ENCODE results near the gene TMEM131L.
"Not testable (repeated sequence)": the region's sequence is repeated elsewhere in the genome, so short reads cannot be mapped to it uniquely, and the experiment has no call there.

The TMEM131L gene

DNA sequence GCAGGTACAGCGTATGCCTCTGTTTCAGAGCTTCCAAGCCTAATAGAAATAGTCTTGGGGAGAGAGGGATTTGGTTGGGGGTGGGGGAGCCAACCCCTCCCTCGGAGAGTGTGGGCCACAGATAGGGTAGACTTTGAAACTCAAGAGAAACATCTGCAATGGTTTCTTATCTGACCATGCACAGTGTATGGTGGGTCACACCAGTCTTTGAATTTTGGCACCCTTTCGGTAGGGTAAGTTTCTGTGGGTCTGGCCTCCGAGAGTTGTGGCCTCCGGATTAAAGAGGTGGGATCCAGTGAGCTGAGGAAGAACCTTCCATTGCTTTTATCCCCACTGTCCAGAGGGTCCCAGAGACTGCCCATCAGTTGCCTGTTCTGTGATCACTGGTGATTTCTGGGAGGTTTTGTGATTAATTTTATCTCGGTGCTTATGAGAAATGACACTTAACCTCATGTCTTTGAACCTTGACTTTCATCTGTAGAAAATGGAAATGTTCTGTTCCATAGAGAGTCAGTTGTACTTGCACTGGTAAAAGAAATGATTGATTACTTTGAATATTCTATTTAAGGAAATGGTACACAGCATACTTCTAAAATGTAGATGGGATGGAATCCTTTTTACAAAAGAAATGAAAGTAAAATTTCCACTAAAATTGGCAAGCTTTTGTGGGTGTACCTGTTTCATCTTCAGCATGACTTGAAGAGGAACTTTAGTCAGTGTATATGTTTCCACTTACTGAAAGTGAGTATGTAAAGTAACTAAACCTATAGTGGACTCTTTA lies 62.7 kb downstream of the TMEM131L start:
- DNase-seq: no peak

DNA sequence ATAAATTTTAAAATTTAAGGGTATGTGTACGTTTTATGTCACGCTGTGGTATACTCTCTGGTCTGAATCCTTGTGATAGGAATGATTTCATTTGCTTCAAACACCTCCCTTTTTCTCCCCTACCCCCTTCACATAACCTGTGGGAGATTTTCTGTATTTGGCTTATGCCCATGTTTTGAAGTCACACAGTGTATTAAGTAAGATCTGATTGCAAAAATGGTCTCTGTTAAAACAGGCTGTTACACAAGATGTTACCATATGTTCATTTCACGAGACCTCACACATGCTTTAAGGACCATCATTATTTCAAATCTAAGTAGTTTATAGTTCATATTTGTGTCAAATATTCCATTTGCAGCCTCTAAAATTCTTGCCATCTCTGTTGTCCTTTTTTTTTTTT lies 63.5 kb downstream of the TMEM131L start:
- DNase-seq: no peak

DNA sequence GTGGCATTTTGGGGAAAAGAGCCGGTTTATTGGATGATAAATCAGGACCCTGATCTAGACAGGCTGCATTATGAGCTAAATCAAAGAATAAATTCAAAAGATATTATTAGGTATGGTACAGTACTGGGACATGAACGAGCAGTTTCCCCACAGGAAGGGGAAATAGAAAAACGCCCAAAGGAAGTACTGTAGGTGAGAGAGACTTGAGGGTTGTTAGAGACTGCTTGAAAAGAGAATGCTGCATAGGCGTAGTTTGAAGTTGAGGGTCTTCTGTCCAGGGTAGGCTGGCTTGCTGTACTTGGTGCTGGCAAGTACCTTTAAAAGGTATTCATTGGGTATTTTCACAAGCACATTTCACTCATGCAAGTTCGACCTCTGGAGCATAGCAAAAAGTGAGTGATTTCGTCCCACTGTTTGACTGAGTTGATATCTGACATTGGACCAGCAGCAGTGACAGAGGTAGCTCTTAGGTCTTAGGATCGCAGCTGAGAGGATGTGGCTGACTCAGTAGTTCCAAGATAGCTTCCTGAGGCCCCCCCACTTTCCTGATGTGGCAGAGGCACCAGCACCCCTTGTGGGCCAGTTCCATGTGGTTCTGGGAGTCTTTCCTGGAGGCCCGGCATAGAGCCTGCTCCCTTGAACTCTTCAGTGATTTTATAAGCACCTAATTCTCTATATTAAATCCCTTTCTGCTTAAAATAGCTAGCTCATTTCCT lies 64.3 kb downstream of the TMEM131L start:
- no peak for DNase-seq

DNA sequence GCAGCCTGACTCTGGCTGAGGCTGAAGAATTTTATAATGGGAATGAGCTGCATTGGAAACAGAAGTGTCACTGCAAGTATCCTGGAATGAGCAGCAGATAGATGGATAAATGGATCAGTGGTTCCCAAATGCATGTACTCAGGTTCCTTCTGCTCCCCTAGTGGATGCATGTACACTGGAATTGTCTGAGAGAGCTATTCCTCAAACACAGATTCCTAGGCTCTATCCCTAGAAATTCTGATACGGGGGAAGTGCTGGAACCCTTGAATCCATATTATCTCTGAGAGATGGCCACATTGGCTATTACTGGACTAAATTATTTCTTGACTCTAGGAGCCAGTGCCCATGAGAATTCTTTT lies 64.8 kb downstream of the TMEM131L start:
- DNase-seq: no peak

DNA sequence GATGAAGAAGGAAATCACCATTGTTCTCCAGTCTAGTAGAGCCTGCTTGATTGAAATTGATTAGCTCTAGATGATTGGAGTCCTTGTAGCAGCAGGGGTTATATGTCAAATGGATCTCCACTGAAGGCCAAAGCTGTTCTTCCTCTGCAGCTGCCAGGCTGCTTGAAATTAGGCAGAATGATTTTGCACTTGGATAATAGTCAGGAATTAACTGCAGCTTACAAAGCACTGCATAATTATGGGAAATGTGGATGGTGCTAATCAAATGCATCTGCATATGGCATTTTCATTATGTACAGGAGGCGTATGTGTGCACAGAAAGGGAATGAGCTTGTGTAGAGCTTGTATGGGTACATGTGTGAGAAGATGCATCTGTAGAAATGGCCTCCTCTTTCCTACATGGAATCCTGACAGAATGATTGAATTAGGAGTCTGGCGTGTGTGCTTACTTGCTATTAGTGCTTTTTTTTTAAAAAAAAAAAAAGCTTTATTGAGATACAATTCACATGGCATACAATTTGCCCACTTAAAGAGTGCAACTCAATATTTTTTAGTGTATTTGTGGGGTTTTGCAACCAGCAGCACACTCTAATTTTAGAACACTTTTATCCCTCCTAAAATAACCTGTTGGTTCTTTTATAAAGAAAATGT lies 65.9 kb downstream of the TMEM131L start:
- no peak for DNase-seq

DNA sequence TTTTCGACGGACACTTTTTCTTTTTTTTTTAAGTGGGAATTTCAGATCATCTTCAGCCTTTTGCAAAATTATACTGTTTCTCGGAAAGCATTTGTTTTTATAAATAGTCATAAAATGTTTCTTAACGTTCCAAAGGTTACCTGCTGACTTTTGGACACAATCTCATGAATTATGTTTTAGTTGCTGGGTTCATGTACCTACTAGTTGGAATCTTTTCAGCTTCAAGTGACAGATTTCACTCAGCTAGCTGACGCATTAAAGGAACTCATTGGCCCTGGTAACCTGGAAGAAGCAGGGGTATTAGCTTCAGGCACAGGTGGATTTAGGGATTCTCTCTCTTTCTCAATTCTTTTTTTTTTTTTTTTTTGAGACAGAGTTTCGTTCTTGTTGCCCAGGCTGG lies 66.5 kb downstream of the TMEM131L start:
- DNase-seq: no peak

DNA sequence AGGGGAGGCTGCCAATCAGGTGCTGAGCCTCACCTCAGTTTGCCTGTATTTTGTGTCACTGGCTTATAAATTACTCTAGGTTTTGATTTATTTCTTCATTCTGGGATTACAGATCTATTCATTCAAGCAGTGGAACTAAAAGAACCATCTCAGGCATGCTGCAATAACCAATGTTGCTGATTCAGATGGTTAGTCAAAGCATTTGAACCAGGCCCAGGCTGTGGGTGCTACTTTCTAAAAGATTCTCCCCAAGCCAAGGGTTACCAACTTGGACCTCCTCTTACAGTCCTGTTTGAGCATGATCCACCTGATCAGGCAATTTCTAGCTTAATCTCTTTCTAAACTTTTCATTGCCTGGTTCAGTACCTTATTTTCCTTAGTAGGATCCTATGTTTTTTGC lies 67.2 kb downstream of the TMEM131L start:
- DNase-seq: no peak

DNA sequence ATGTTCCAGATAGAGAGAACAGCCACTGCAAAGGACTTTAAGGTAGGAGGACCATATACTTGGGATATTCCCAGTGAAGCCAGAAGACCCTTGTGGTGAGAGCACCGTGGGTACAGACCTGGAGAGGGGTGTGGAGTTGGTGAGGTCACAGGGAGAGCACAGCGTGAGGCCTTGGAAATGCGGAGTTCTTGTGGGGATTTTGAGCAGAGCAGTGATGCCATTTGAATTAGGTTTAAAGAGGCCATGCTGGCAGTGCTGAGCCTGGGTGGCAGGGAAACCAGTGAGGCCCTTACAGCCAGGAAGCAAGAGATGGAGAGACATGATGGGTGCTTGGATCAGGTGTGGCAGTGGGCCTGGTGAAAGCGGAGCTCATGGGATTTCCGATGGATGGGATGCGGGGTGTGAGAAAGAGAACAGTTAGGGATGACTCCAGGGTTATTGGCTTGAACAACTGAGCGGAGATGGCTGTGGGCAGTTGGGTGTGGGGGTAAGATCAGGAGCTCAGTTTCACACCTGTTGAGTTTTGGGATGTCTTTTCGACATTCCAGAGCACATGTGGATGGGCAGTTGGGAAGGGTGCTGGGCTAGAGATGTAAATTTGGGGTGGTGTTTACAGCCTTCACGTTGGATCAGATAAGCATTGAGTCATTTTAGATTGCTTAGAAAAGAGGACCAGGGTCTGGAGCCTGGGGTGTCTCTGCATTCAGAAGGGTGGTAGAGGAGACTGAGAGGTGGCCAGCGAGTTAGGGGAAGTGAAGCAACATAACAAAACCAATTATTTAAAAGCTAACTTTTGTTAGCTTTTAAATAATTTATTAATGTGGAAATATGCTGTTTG lies 68.9 kb downstream of the TMEM131L start:
- no peak for DNase-seq

DNA sequence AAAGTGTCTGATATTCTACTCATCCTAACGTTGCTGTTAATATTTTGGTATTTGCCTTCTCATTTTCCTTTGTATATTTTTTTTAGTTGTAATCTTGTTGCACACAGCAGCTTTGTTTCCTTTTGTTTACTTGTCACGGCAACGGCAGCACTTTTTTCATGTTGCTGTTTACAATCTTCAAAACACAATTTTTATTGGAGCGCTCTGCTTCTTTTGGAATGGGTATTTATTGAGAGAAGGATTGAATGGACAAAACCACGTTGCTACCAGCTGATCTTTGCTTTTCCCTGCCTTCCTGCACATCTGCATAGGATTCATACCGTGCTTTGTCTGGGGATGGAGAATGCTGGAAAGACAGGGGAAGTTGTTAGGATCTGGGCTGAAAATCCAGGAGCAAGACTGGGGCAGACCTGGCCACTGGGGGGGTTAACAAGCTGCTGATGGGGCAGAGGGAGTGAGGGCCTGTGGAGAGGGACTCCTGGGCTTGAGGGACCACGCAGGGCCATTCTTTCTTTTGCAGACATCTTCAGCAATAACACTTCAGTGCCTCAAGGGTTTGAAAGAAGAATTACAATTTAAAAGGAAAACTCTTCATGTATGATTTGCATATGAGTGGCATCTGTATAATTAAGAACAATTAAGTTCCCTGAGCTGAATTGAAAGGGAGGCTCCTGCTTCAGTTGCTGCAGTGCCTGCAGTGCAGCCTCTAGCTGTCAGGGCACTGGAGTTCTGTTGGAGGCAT lies 69.8 kb downstream of the TMEM131L start:
- DNase-seq: no peak

DNA sequence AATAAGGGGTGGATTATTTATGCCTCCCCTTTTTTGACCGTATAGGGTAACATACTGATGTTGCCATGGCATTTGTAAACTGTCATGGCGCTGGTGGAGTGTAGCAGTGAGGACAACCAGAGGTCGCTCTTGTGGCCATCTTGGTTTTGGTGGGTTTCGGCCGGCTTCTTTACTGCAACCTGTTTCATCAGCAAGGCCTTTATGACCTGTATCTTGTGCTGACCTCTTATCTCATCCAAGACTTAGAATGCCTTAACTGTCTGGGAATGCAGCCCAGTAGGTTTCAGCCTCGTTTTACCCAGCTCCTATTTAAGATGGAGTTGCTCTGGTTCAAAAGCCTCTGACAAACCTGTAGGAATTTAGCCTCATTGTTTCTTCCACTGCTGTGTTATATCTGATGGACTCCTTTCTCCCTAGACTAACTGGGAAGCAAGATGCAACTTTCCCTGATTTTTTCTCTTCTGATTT lies 71.4 kb downstream of the TMEM131L start:
- DNase-seq: no peak

DNA sequence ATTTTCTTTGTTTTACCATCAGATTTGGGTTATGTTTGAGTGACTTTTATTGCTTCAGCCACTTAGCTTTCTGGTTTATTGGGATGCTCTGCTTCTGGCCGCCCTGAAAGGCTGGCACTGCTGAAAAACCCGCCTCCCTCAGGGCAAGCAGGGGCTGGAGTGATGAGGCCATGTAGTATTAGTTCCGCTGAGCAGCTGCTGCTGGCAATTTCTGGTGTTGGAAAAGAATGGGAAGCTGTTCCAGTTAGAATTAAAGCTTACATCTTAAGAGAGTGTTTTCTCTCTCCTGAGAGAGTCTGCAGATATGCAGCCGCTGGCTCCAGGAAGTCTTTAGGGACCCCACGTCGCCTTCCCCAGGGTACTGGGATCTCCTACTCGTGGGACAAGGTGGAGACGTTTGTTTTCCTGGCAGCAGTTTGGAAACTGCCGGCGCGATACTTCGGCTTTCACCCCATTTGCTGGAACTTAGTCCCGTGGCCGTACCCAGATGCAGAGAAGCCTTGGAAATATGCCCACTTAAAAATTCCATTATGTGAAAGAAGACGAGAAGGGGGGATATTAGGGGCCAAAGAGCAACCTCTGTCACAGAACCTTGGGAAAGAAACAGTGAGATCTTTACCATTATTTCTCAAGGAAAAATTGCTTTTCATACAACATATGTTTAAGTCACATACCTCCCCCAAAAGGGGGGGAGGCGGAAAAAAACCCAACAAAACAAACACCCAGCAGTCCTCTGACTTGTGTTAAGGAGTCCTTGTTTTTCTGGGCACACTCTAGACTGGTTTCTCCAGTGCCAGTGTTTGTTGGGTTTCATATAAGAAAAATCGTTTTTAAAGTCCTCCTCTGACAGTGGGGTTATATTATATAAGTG lies 72.6 kb downstream of the TMEM131L start:
- DNase-seq: no peak

DNA sequence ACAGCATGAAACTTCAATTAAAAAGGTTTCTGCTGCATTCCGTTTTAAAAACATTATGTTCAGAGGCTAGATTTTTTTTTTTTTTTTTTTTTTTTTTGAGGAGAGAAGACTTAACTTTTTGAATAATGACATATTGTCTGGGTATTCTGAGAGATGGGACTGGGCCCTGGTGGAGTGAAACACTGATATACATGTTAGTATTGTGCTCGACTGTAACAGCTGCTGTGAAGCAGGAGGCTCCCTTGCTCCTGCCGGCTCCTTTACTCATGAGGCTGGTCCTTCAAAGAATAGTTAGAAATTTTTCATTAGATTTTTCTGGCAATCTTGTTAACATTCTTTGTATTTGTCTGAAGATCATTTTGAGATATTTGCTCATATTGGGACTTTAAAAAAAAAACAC lies 73.3 kb downstream of the TMEM131L start:
- DNase-seq: no peak

DNA sequence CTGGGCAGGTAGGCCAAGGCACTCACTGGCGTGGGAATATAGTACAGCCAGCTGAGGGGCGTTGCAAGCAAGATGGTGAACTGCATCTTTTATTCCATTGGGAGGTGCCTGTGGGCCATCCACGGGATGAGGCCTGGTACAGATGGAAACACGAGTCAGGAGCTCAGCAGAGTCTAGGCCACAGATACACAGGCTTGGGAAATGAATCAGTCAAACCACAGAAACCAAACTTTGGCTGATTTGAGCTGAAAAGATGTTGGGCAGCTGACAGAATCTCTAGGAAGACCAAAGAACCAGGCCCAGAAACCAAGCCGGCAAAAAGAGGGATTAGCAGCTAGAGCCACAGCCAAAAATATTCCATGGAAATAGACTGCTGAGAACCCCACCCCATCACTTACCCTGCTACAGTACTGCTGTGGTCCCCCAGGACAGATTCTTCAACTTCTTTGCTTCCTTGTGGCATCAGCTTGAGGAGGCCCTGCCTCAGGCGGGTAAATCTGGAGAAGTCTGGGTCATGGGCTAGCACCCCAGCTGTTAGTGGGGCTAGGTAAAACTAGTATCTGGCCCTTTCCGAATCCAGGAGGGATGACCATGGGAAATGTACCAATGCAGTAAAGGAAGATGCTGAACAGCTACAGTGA lies 75.4 kb downstream of the TMEM131L start:
- DNase-seq: no peak

DNA sequence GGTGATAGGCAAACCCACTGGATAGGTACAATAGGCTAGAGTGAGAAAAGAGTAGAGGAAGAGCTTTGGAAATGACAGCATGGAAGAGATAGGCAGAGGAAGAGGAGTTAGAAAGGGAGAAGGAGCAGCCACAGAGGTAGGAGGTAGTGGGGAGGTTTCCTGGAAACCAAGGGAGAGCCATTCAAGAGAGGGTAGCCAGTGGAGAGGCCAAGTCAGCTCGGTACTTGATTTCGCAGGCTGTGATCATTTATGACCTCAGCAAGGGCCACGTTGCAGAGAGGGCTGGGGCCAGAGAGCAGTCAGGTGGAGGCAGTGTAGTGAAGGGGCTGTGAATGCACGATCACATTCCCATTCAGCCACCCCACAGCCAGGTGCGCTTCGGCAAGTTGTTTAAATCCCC lies 76.0 kb downstream of the TMEM131L start:
- no peak for DNase-seq

DNA sequence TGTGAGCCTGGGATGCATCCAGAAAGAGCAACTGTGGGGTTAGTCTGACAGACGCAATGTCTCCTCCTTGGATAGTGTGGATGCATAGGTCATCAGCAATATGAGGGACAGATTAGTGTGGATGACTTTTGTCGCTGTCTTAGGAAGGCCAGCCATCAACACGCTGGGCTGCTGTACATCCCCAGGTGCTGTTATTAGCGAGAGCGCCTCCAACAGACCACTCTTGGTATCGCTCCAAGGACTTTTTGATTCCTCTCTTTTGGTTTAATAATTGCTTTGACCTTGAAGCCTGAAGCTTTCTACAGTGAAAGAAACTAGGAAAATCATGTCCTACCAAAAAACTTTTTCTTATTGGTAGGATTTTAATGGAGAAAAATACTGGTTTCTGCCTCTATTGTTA lies 76.7 kb downstream of the TMEM131L start:
- no peak for DNase-seq

DNA sequence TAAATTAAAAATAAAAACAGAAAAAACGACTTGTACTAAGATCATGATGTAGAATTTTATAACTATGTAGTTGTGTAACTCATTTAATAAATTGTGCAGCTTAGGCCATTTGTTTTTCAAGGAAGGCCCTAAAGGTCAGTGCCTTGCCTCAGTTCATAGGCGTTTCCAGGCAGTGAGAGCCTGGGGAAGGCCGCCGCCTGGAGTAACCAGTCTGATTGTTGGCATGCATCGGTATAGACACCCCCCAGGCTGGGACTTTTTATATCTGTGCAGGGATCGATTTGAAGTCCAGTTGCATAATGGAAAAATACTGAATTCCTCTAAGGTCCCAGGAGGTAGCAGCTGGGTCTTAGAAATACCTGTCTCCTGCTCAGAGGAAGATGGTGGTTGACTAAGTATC lies 77.2 kb downstream of the TMEM131L start:
- DNase-seq: no peak

DNA sequence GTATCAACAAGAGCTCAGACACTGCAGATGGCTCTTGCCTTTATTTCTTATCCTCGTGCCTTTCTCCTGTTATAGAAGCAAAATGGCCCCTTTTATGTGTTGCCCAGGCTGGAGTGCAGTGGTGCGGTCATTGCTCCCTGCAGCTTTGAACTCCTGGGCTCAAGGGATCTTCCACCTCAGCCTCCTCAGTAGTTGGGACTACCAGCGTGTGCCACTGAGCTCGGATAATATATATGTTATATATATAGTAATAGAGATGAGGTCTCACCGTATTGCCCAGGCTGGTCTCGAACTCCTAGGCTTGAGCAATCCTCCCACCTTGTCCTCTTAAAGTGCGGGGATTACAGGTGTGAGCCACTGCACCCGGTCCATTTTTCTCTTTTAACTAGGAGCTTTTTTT lies 79.7 kb downstream of the TMEM131L start:
- no peak for DNase-seq

DNA sequence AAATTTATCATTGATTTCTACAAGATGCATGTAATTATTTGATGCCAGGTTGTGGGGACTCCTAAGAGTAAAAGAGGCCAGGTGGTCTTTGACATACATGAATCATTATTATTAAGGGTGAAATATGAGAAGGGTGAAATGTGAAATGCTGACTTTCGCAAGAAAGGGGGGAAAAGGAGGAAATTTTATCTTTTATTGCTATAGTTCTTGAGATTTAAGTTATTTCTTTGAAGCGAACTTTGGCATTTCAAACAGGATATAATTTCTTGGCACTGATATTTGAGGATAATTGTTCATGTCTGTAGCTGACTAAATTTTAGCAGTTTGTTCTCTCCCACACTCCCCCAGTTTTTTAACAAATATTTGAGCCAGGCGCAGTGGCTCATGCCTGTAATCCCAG lies 80.1 kb downstream of the TMEM131L start:
- no peak for DNase-seq

DNA sequence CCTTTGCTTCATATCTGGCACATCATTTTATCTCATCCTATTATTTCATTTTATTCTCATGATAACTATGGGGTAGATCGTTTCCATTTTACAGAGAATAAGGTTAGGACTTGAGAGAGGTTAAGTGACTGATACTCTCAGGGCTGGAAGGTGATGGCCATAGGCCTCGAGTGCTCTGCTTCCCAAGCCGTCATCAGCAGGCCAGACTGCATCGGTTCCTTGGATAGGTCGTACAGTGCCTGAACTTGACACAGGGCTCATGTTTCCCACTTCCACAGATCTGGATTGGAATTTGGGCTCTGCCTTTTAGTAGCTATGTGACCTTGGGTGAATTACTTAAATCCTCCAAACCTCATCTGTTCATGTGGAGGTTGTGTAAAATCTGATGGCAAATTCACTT lies 81.4 kb downstream of the TMEM131L start:
- no peak for DNase-seq

DNA sequence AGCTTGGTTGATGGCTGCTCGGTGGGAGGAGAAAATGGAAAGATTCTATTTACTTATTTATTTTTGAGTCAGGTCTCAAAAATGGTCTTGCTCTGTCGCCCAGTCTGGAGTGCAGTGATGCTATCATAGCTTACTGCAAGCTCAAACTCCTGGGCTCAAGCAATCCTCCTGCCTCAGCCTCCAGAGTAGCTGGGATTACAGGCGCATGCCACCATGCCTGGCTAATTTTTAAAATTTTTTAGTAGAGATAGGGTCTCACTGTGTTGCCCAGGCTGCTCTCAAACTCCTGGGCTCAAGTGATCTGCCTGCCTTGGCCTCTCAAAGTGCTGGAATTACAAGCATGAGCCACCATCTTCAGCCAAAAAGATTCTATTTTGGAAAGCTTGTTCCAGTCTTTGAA lies 82.7 kb downstream of the TMEM131L start:
- DNase-seq: not testable (repeated sequence)

DNA sequence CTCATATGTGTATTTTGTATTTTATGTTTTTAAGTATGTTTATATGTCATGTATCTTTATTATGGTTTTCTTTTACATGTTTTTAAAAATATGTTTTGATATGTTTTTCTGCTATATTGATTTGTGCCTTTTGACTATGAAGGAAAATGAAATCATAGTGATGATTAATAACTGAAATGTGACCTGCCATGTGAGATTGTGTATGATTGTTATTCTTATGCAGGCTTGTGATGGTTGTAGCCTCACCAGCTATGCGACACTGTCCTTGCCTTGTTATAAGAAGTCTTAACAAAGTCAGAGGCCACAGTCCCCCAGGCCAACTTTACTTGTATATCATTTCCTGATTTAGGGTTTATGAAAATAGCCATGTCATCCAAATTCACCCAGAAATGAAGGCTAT lies 83.2 kb downstream of the TMEM131L start:
- DNase-seq: no peak

Measured in activated CD4-positive, CD25-positive, alpha-beta regulatory T cell treated with anti-CD3 and anti-CD28 coated beads, Interleukin-2, amount 50 U/mL, for 72 hours (primary cell).